Vagina (tissue), 2 donors: ENCODE data around the gene IWS1. TPM values are rescaled to one million over a fixed set of nuclear protein-coding genes. Genes with fewer than 3 reads are reported as not detected.

ENCODE experiments used
- DNase-seq, 2 donors: peaks; one replicate each; pipeline ENCODE4 v3.0.0-alpha.2; 2017; ENCODE audit errors: extremely low spot score in 2 of 2
- H3K27ac ChIP-seq: fragments of 200-600 bp; sonication (generic); one replicate; pipeline ENCODE4 v1.5.1; 2019
- H3K27me3 ChIP-seq: fragments of 200-600 bp; sonication (generic); one replicate; pipeline ENCODE4 v1.5.1; 2019
- H3K36me3 ChIP-seq, 2 donors: fragments of 200-600 bp; sonication (generic); one replicate each; pipeline ENCODE4 v1.5.1; 2017 to 2019
- H3K4me1 ChIP-seq: fragments of 200-600 bp; sonication (generic); one replicate; pipeline ENCODE4 v1.5.1; 2019
- H3K4me3 ChIP-seq, 2 donors: fragments of 200-600 bp; sonication (generic); 1 replicate in 1 of 2; 2 replicates in 1 of 2; pipeline ENCODE4 v1.5.1; 2016 to 2019
- H3K9me3 ChIP-seq: fragments of 200-600 bp; sonication (generic); one replicate; pipeline ENCODE4 v1.5.1; 2019
- POLR2A ChIP-seq, 2 donors: fragments of 450-650 bp; IDR thresholded peaks; one replicate each; pipeline ENCODE4 v1.6.1; 2017; ENCODE audit warnings: antibody characterized with exemption in 2 of 2, mild to moderate bottlenecking in 2 of 2, moderate library complexity in 2 of 2
- POLR2AphosphoS5 ChIP-seq, 2 donors: sonication (generic); formaldehyde crosslinking; IDR thresholded peaks; one replicate each; pipeline ENCODE4 v1.9.0; 2017; ENCODE audit warnings: antibody characterized with exemption in 2 of 2, mild to moderate bottlenecking in 2 of 2, low read depth in 1 of 2; ENCODE audit not compliant: insufficient read depth in 1 of 2
- intact Hi-C: fragments of 100-400 bp; cut with DNase I; formaldehyde crosslinking; loops from one replicate; pipeline ENCODE4 v1.15.1; 2023
- small RNA-seq: library from RNA; depleted of rRNA; stranded (forward); fragments of <200 nt; gene quantifications from one replicate; pipeline ENCODE3, GENCODE V24; 2016
- total RNA-seq: library from RNA; depleted of rRNA; stranded (reverse); fragments of >200 nt; gene quantifications from one replicate; pipeline ENCODE4 v1.2.3, GENCODE V29; 2016
- TF ChIP-seq, protein P1 (sequence below), 3 experiments: fragments of 450-650 bp in 2 of 3; fragments of 200-600 bp in 1 of 3; sonication (generic) in 1 of 3; IDR thresholded peaks; one replicate each; pipeline ENCODE4 v1.5.1; 2017 to 2019; ENCODE audit warnings: antibody characterized with exemption in 3 of 3, mild to moderate bottlenecking in 2 of 3, moderate library complexity in 2 of 3

IWS1 gene
- total RNA-seq, 1 donor from 2014 or later = 40.8 TPM

DNA sequence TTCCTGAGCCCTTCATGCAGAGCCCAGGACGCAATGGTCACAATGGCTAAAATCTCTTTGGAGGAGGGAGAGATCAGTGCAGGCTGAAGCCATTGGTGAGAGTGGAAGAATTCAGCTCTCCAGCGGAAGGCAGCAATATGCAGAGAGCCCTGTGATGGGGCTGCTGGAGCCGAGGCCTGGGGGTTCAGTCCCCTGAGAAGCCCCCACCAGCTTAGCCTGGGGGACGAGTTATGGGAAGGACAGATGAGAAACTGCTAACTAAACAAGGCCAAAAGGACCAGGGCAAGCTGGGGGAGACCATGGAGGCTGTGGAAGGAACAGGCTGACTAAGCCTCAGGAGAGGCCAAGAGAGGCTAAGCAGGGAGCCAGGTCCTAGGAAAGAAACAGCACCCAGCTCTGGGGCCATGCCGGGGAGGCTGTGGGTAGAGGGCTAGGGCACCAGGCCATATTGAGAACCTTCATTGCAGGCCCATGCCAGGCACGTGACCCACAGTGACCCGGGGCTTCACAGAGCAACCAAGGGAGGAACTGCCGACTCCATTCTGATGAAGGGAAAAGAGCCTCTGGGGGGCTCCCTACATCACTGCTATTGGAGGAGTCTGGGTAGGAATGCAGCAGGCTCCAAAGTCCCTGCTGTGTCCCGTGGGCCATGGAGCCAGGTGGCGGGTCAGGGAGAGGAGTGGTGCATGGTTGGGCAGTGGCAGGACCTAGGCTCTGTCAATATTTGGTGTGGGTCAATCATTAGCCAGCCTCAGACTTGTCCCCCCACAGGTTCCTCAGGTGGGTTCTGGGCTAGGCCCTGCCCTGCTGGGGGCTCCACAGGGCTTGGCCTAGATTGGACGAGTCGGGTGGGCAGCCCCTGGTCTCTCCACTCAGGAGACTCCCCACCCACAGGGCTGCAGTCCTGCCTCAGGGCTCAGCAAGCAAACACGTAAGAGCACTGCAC lies 88.2 kb downstream of the IWS1 start:
- intact Hi-C loops = no loop called here
- H3K4me3 ChIP-seq = no peak overlapping the region
- DNase-seq = no peak
- no peaks in the 10 kb centered on the region for H3K27me3 ChIP-seq
- H3K36me3 ChIP-seq = no peaks in the 10 kb centered on the region
- H3K4me1 ChIP-seq = no peaks in the 10 kb centered on the region
- no peaks in the 10 kb centered on the region for H3K9me3 ChIP-seq
- no peak overlapping the region for H3K27ac ChIP-seq
- TF ChIP-seq POLR2AphosphoS5 (IDR thresholded peaks at IDR 0.05; ENCODE audit: insufficient read depth in 1 of 2, low read depth in 1 of 2) (no peak), POLR2A (IDR thresholded peaks at IDR 0.05) (no peak)
- TF ChIP-seq, protein P1, sequence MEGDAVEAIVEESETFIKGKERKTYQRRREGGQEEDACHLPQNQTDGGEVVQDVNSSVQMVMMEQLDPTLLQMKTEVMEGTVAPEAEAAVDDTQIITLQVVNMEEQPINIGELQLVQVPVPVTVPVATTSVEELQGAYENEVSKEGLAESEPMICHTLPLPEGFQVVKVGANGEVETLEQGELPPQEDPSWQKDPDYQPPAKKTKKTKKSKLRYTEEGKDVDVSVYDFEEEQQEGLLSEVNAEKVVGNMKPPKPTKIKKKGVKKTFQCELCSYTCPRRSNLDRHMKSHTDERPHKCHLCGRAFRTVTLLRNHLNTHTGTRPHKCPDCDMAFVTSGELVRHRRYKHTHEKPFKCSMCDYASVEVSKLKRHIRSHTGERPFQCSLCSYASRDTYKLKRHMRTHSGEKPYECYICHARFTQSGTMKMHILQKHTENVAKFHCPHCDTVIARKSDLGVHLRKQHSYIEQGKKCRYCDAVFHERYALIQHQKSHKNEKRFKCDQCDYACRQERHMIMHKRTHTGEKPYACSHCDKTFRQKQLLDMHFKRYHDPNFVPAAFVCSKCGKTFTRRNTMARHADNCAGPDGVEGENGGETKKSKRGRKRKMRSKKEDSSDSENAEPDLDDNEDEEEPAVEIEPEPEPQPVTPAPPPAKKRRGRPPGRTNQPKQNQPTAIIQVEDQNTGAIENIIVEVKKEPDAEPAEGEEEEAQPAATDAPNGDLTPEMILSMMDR (IDR thresholded peaks at IDR 0.05) = no peak

- Histone ChIP-seq H3K27ac (no peak overlapping the region), H3K36me3 (no peaks in the 10 kb centered on the region), H3K9me3 (no peaks in the 10 kb centered on the region), H3K27me3 (no peaks in the 10 kb centered on the region), H3K4me1 (no peaks in the 10 kb centered on the region), H3K4me3 (no peak overlapping the region)
- DNase-seq = no peak
- TF ChIP-seq POLR2A (IDR thresholded peaks at IDR 0.05) = no peak
- no peak for TF ChIP-seq POLR2AphosphoS5 (IDR thresholded peaks at IDR 0.05; ENCODE audit: insufficient read depth in 1 of 2, low read depth in 1 of 2)
- TF ChIP-seq, protein P1 (IDR thresholded peaks at IDR 0.05) = no peak
- intact Hi-C loops = no loop called here
Measured at GRCh38 chr2:127437056-127437455, 89.2 kb downstream of the IWS1 start.

GRCh38 chr2:127434515-127434914 lies 91.8 kb downstream of the IWS1 start:
- intact Hi-C loops = no loop called here

DNA sequence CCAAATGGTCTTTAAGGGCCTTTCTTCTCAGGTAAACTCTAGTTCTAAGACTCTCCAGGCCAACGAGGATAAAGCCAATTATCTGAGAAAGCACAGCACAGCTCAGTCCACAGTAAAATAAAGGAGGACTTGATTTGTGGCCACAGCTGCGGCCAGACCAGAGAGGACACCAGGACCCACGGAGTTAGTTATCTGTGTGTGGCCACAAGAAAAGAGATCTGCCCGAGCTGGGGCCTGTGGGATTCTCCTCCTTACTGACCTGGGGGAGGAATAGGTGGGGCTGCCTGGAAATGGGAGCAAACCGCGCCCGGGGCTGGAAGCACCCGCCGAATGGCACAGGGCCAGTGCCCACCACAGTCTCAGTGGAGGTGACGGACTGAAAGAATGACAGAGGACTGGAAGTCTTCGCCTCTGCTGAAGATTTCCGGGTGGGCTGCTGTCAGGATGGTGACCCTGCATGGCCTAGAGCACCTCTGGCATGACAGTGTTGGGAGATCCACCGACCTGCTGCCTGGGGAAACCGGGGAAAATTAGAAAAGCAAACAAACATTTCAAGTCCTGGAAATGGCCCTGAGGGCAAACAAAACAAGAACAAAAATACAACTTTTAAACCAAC lies 94.8 kb downstream of the IWS1 start:
- peak in 1 of 2 donors; percentile 58 for DNase-seq
- intact Hi-C loops = no loop called here
- no peaks in the 10 kb centered on the region for H3K9me3 ChIP-seq
- no peak overlapping the region for H3K27ac ChIP-seq
- H3K27me3 ChIP-seq = no peaks in the 10 kb centered on the region
- TF ChIP-seq POLR2AphosphoS5 (IDR thresholded peaks at IDR 0.05; ENCODE audit: insufficient read depth in 1 of 2, low read depth in 1 of 2) = no peak
- TF ChIP-seq, protein P1 (IDR thresholded peaks at IDR 0.05) = no peak
- no peak for TF ChIP-seq POLR2A (IDR thresholded peaks at IDR 0.05)
- H3K4me3 ChIP-seq = no peak overlapping the region
- no peaks in the 10 kb centered on the region for H3K36me3 ChIP-seq
- H3K4me1 ChIP-seq = no peaks in the 10 kb centered on the region

More at GRCh38 chr2:127434515-127434914, 91.8 kb downstream of the IWS1 start:
- no peak overlapping the region for H3K4me3 ChIP-seq
- no peak overlapping the region for H3K27ac ChIP-seq
- H3K27me3 ChIP-seq = no peaks in the 10 kb centered on the region
- H3K36me3 ChIP-seq = no peaks in the 10 kb centered on the region
- H3K9me3 ChIP-seq = no peaks in the 10 kb centered on the region
- TF ChIP-seq POLR2AphosphoS5 (IDR thresholded peaks at IDR 0.05; ENCODE audit: insufficient read depth in 1 of 2, low read depth in 1 of 2) = no peak
- TF ChIP-seq, protein P1 (IDR thresholded peaks at IDR 0.05) = no peak
- no peak for TF ChIP-seq POLR2A (IDR thresholded peaks at IDR 0.05)
- no peak for DNase-seq
- no peaks in the 10 kb centered on the region for H3K4me1 ChIP-seq

Small RNA genes lying within 50 kb of the gene (small RNA-seq; reads per million reads assigned to genes)
- gene RNU4-48P = not detected

Other genes starting within 250 kb of the IWS1 start
- 68.3 TPM for gene ERCC3, start 232.3 kb downstream of the IWS1 start, total RNA-seq
- gene MAP3K2, start 138.5 kb downstream of the IWS1 start, total RNA-seq = 36.6 TPM
- gene PROC, start 108.1 kb downstream of the IWS1 start, total RNA-seq = not detected
- not detected for gene MYO7B, start 9.2 kb upstream of the IWS1 start, total RNA-seq
- not detected for gene GPR17, start 119.7 kb upstream of the IWS1 start, total RNA-seq
- gene LIMS2, start 149.0 kb upstream of the IWS1 start, total RNA-seq = 44.2 TPM
- gene SFT2D3, start 175.0 kb upstream of the IWS1 start, total RNA-seq = 3.7 TPM